HG03439 (cell line): Measurements from ENCODE around the gene PYDC1.
"Not testable (repeated sequence)": the region's sequence is repeated elsewhere in the genome, so short reads cannot be mapped to it uniquely, and the experiment has no call there.

Experiments
- ATAC-seq: cut with Tn5 transposase; IDR thresholded peaks from one replicate; pipeline ENCODE4 v1.9.1; 2021; ENCODE audit warnings: mild to moderate bottlenecking, moderate library complexity; ENCODE audit not compliant: unreplicated experiment

The PYDC1 gene

DNA sequence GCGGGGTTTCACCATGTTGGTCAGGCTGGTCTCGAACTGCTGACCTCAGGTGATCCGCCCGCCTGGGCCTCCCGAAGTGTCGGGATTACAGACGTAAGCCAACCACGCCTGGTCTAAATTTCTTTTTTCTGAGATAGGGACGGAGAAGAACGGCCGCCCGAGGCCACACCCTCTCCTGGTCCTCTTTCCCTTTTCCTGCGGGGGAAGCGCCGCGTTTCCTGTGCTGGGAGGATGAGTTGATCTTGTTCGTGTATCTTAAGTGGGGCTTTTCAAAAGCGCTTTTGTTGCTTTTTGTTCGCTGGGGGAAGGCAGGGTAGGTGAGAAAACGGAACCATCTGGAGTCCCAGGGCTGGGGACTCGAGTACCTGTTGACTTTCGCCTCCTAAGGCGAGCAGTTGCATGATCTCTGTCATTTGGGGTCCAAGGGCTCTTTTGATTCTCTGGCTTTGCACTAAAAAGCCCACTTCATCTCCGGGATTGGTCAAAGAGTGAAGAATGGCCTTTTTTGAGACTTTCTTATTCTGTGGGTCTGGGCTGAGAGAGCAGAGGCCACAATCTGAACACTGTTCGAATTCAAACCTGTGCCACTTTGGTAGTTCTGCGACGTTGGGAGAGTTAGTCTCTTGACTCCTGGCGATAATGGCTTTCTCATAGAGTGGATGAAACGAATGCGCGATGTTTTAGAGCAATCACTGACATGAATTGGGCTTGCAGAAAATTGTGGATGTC, 35.7 kb downstream of the PYDC1 start:
- ATAC-seq, result no peak

DNA sequence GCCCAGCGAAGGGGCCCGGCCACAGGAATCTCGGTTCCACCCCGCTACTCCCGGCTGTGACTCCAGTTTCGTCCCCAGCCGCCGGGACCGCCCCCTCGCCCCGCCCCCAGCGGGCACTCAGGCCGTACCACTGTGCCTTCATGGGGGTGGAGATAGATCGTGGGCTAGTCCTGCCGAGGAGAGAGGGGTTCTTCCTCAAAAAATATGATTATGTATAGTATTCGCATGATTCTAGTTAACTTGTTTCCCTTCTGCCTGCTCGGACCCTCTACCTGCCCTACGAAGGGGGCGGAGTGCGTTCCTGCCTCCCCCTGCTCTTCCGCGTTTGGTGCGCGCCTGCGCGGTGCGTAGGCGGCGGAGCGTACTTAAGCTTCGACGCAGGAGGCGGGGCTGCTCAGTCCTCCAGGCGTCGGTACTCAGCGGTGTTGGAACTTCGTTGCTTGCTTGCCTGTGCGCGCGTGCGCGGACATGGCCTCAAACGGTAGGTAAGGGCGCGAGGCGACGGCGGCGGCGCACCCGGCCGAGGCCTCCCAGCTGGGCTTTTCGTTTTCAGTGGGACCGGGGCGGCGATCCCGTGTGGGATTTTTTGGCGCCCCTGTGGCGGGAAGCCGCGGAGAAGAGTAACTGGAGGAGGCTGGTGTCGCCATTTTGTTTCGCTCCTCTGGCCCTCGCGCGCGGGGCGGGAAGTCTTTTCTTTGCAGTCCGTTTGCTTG, 37.0 kb downstream of the PYDC1 start, which contains the start of gene FUS:
TSS of gene FUS (plus strand) at position 393 of the 713 bp plus-strand sequence. CDS start at position 469, 76 bp downstream.
- ATAC-seq, result peak; percentile 68

DNA sequence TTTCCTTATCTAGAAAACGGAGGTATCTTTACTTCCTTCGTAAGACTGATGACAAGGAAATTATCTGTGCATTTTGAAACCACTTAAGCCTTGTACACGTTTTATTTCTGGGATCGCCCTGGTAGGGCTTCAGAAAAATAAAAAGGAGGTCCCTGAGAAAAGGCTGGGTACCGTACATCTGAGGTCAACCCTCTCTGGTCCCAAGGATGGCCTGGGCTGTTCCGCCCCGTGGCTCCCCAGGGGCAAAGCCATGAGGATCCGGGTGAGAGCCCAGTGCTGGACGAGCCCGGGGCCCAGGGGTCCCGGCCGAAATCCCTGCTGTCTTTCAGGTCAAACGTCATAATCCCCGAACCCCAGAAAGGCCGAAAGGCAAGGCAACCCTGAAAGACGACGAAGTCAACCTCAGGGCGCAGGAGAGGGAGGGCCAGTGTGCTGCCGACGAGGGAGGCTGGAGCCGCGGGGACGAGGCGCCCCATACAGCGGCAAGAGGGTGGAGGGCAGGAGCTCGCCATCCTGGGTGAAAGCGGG, 37.7 kb downstream of the PYDC1 start:
- peak; percentile 4 for ATAC-seq

DNA sequence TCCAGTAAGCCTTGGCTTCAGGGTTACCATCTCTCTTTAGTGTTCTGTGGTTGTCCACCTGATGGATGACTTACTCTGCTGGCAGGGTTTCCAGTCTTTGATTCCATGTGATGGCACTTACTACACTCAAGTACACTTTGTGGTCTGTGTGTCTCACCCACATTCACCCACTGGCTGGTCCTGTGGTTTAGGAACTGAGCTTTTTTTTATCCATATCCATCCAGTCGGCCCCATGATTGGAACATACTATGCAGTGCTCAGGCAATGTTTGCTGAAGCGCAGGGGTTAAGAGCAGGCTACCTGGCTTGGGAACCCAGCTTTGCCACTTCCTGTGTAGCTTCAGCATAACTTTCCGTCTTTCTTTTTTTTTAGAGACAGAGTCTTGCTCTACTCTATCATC, 39.8 kb downstream of the PYDC1 start:
- no peak for ATAC-seq

DNA sequence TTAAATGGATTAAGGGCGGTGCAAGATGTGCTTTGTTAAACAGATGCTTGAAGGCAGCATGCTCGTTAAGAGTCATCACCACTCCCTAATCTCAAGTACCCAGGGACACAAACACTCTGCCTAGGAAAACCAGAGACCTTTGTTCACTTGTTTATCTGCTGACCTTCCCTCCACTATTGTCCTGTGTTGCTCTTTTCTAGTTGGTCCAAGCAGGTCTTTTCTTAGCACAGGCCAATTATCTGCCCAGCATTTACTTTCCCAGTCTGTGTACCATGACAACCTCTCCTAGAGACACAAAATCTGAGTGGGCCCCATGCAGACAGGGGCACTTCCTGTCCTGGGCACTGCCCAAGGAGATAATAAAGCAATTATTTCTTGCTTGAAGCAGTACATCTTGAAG, 46.9 kb downstream of the PYDC1 start:
- not testable (repeated sequence) for ATAC-seq

DNA sequence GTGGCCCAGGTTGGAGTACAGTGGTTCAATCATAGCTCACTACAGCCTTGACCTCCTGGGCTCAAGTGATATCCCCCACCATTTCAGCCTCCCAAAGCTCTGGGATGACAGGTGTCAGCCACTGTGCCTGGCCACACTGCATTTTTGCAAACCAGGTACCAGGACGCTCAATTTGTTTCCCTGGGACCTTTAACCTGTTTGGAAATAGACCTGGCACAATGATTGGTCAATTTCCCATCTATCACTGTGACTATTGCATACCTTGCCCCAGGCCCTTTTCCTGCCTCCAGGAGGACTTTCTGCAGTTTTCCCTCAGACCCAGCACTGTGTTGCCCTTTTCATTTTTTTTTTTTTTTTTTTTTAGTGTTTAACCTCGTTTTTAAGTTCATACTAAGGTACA, 48.1 kb downstream of the PYDC1 start:
- no peak for ATAC-seq

DNA sequence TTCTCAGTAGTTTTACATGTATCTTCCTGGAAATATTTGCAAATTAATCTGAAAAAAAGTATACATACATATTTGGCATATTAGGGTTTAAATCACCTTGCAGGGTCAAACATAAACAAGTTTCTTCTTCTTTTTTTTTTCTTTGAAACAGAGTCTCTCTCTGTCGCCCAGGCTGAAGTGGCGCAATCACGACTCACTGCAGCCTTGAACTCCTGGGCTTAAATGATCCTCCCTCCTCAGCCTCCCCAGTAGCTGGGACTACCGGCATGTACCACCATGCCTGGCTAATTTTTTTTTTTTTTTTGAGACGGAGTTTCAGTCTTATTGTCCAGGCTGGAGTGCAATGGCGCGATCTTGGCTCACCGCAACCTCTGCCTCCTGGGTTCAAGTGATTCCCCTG, 49.6 kb downstream of the PYDC1 start:
- no peak for ATAC-seq
